ENCODE measurements around the gene DDAH1. TPM values are rescaled to one million over a fixed set of nuclear protein-coding genes. Genes with fewer than 3 reads are reported as not detected.
"Not testable (repeated sequence)": the region's sequence is repeated elsewhere in the genome, so short reads cannot be mapped to it uniquely, and the experiment has no call there.

DDAH1 gene
- total RNA-seq, result 10 to 100 TPM; 29.7 to 33.7 TPM
- 10 to 100 TPM; 25.8 to 42.7 TPM for polyA plus RNA-seq

DNA sequence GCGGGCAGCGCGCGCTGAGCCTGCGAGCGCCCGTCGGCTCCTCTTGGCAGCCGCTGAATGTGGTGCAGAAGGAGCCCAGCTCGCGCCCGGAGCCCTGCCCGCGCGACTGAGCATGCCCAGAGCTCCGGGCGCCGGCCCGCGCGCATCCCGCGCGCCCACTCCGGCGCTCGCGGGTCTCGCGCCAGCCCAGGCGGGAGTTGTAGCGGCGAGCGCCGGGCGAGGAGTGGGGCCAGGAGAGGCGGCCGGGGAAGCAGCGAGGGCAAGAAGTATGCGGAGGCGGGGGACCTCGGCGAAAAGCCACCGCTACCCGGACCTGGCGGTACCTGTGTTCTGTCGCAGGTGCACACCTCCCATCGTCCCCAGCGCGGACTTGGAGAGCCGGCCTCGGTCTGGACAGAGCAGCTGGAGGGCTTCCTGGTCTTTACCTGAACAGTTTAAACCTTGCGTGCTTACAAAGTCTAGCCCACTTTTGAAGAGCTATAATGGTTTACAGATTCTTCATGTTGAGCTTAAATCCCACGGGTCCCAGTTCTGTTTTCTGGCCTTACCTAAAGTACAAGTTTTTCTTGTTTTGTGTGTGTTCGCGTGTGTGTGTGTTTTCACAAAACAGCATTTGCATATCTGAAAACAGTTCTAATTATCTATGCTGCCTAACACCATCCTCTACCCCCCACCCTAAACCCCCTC is at the start of gene DDAH1:
Gene DDAH1 (minus strand): TSS at position 61 of the 687 bp plus-strand sequence. CDS start 114 bp downstream, outside the sequence.
- H3K9me3 ChIP-seq (ENCODE audit: control insufficient read depth in 4 of 4, low read length in 3 of 4), result no peaks in the 10 kb centered on the region
- H3K36me3 ChIP-seq (ENCODE audit: control insufficient read depth in 4 of 4, insufficient read depth in 3 of 4, low read depth in 1 of 4, low read length in 3 of 4), result no peaks in the 10 kb centered on the region
- peaks cover 3 to 36% (median 23%) of the 10 kb centered on the region in 4 donors for H3K4me1 ChIP-seq (ENCODE audit: control insufficient read depth in 4 of 4, insufficient read depth in 4 of 4, low read length in 3 of 4)
- H3K9ac ChIP-seq (ENCODE audit: low read depth in 1 of 2, low read length in 2 of 2), result peak within 1 kb of the TSS; percentile 56 to 93
- TF ChIP-seq FOXA2 (IDR thresholded peaks at IDR 0.05), result no peak
- no peak for TF ChIP-seq HNF4G (IDR thresholded peaks at IDR 0.05)
- TF ChIP-seq, protein P1, sequence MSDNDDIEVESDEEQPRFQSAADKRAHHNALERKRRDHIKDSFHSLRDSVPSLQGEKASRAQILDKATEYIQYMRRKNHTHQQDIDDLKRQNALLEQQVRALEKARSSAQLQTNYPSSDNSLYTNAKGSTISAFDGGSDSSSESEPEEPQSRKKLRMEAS (IDR thresholded peaks at IDR 0.05), result no peak
- TF ChIP-seq HNF4A (conservative IDR thresholded peaks at IDR 0.05), result no peak
- no peak for TF ChIP-seq RXRA (IDR thresholded peaks at IDR 0.05)
- no peak for TF ChIP-seq ATF3 (IDR thresholded peaks at IDR 0.05)
- DNase-seq (ENCODE audit: low spot score), result peak; percentile 43
- H3K27me3 ChIP-seq (ENCODE audit: control insufficient read depth in 4 of 4, insufficient read depth in 4 of 4, low read length in 3 of 4), result no peaks in the 10 kb centered on the region
- peak within 1 kb of the TSS; percentile 78 to 98 (median 86) for H3K4me3 ChIP-seq (ENCODE audit: low read depth in 1 of 3, low read length in 3 of 3)
- WGBS, result 3% methylated on average over 56 of the region's 56 CpGs
- peak within 1 kb of the TSS; percentile 86 to 87 for H3K27ac ChIP-seq (ENCODE audit: low read depth in 1 of 2, low read length in 2 of 2)

GRCh38 chr1:85513998-85514397 is 49.0 kb upstream of the DDAH1 start:
- not testable (repeated sequence) for H3K36me3 ChIP-seq (ENCODE audit: control insufficient read depth in 4 of 4, insufficient read depth in 3 of 4, low read depth in 1 of 4, low read length in 3 of 4); H3K9me3 ChIP-seq (ENCODE audit: control insufficient read depth in 4 of 4, low read length in 3 of 4); H3K27me3 ChIP-seq (ENCODE audit: control insufficient read depth in 4 of 4, insufficient read depth in 4 of 4, low read length in 3 of 4); H3K9ac ChIP-seq (ENCODE audit: low read depth in 1 of 2, low read length in 2 of 2); H3K27ac ChIP-seq (ENCODE audit: low read depth in 1 of 2, low read length in 2 of 2); H3K4me3 ChIP-seq (ENCODE audit: low read depth in 1 of 3, low read length in 3 of 3); DNase-seq (ENCODE audit: low spot score); H3K4me1 ChIP-seq (ENCODE audit: control insufficient read depth in 4 of 4, insufficient read depth in 4 of 4, low read length in 3 of 4)
- WGBS, result 94% methylated on average over 4 of the region's 4 CpGs

DNA sequence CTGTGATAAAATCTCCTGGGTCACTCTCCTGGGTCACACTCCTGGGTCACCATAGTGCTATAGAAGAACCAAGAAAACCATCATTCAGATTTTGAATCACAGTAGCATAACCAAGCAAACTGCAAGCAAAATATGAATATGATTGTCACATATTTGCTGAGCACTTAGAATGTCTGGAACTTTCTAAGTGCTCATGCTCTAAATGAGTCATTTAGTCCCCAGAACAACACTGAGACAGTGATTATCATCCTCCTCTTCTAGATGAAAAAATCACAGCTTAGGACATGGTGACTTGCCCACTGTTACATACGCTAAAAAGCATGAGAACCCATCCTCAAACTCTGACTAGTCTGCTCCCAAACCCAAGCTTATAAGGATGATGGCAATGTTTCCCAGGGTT is 39.5 kb upstream of the DDAH1 start:
- H3K27me3 ChIP-seq (ENCODE audit: control insufficient read depth in 4 of 4, insufficient read depth in 4 of 4, low read length in 3 of 4), result no peaks in the 10 kb centered on the region
- TF ChIP-seq RXRA (IDR thresholded peaks at IDR 0.05) (no peak), JUND (IDR thresholded peaks at IDR 0.05) (no peak), SP1 (IDR thresholded peaks at IDR 0.05) (no peak), FOXA2 (IDR thresholded peaks at IDR 0.05) (no peak), EGR1 (IDR thresholded peaks at IDR 0.05; ENCODE audit: low read depth in 2 of 2) (no peak), HNF4A (conservative IDR thresholded peaks at IDR 0.05) (no peak), ATF3 (IDR thresholded peaks at IDR 0.05) (no peak), TAF1 (conservative IDR thresholded peaks at IDR 0.05) (no peak), RAD21 (IDR thresholded peaks at IDR 0.05) (no peak)
- TF ChIP-seq, protein P2, sequence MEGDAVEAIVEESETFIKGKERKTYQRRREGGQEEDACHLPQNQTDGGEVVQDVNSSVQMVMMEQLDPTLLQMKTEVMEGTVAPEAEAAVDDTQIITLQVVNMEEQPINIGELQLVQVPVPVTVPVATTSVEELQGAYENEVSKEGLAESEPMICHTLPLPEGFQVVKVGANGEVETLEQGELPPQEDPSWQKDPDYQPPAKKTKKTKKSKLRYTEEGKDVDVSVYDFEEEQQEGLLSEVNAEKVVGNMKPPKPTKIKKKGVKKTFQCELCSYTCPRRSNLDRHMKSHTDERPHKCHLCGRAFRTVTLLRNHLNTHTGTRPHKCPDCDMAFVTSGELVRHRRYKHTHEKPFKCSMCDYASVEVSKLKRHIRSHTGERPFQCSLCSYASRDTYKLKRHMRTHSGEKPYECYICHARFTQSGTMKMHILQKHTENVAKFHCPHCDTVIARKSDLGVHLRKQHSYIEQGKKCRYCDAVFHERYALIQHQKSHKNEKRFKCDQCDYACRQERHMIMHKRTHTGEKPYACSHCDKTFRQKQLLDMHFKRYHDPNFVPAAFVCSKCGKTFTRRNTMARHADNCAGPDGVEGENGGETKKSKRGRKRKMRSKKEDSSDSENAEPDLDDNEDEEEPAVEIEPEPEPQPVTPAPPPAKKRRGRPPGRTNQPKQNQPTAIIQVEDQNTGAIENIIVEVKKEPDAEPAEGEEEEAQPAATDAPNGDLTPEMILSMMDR (IDR thresholded peaks at IDR 0.05; ENCODE audit: low read depth, low read length, missing input control), result no peak
- TF ChIP-seq, protein P1 (IDR thresholded peaks at IDR 0.05), result no peak
- no peak overlapping the region for H3K9ac ChIP-seq (ENCODE audit: low read depth in 1 of 2, low read length in 2 of 2)
- no peak overlapping the region for H3K27ac ChIP-seq (ENCODE audit: low read depth in 1 of 2, low read length in 2 of 2)
- no peak overlapping the region for H3K4me3 ChIP-seq (ENCODE audit: low read depth in 1 of 3, low read length in 3 of 3)
- no peaks in the 10 kb centered on the region for H3K9me3 ChIP-seq (ENCODE audit: control insufficient read depth in 4 of 4, low read length in 3 of 4)
- peaks cover 0 to 7% (median 4%) of the 10 kb centered on the region in 4 donors for H3K4me1 ChIP-seq (ENCODE audit: control insufficient read depth in 4 of 4, insufficient read depth in 4 of 4, low read length in 3 of 4)
- no peak for DNase-seq (ENCODE audit: low spot score)
- no peaks in the 10 kb centered on the region for H3K36me3 ChIP-seq (ENCODE audit: control insufficient read depth in 4 of 4, insufficient read depth in 3 of 4, low read depth in 1 of 4, low read length in 3 of 4)
- WGBS, result 94% methylated on average over 1 of the region's 1 CpG
